Stimulated activated CD8-positive, alpha-beta memory T cell treated with anti-CD3 and anti-CD28 coated beads, Interleukin-12 subunit alpha, Interleukin-12 subunit beta, amount 100 ng/mL, for 24 hours (primary cell): ENCODE data around the gene NDUFB8.

Source experiments
- DNase-seq: peaks from one replicate; pipeline ENCODE4 v3.0.0-alpha.2; 2020; ENCODE audit errors: extremely low read depth

The NDUFB8 gene

GRCh38 chr10:100537475-100537874 is 7.8 kb upstream of the NDUFB8 start:
- no peak for DNase-seq

- peak; percentile 74 for DNase-seq
Observed at GRCh38 chr10:100535715-100536353, 6.2 kb upstream of the NDUFB8 start, which contains the start of gene HIF1AN. HIF1AN (plus strand) TSS chr10:100535943; CDS start chr10:100535959, 16 bp downstream.

DNA sequence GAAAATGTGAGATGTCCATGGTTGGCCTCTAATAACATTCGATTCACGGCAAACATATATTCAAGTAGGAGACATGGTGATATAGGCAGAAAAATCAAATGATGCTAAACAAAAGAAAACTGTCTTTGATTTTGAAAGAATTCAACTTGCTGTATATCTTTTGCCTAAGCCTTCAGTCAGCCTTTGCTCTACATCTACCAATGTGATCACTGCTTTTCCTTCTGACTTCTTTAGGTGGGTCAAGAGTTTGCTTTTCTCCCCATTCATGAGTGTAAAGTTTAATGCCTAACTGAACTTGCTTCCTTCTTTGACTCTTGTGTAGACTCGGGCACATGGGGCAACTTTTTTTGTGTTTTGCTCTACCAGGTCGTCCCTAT is 5.7 kb upstream of the NDUFB8 start:
- no peak for DNase-seq

DNA sequence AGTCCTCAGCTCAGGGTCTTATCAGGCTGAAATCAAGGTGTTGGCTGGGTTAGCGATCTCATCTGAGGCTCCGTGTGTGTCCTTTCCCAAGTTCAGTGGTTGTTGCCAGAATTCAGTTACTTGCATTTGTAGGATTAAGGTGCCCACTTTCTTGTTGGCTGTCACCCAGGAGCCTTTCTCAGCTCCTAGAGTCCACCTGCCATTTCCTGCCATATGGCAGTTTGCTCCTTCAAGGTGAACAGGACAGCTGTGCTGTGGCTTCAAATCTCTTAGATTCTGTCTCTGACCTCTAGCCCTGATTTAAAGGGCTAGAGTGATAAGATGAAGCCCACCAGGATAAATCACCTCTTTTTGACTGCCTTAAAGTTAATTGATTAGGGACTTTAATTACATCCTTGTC is 5.1 kb upstream of the NDUFB8 start:
- no peak for DNase-seq

DNA sequence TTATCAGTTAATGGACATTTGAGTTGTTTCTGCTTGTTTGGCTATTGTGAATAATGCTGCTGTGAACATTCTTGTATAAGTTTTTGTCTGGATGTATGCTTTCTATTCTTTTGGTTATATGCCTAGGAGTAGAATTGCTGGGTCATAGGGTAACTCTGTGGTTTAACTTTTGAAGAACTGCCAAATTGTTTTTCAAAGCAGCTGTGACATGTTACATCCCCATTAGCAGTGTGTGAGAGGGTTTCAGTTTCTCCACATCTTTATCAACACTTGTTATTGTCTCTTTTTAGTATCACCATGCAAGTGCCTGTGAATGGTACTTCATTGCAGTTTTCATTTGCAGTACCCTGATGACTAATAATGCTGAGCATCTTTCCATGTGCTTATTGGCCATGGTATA is 2.1 kb upstream of the NDUFB8 start:
- no peak for DNase-seq

- no peak for DNase-seq
Observed at GRCh38 chr10:100528921-100529474, 673 bp downstream of the NDUFB8 start.

- no peak for DNase-seq
Observed at GRCh38 chr10:100528123-100528886, 1.4 kb downstream of the NDUFB8 start.

DNA sequence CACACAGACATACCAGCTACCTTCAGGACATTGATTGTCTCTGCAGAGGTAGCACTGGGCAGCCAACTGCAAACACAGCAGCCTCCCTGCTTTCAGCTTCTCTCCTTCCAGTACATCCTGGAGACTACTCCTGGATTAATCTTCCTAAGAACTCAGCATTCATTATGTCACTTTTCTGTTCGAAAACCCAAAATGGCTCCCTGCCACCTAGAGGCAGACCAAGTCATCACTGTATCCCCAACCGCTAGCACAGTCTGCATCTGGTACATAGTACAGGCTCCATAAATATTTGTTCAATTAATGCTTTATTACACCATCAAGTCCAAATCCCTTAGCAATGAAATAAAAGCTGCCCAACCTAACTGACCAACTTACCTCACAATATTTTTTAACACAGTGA is 5.0 kb downstream of the NDUFB8 start:
- no peak for DNase-seq

GRCh38 chr10:100524206-100524605 is 5.5 kb downstream of the NDUFB8 start:
- no peak for DNase-seq

- no peak for DNase-seq
Observed at GRCh38 chr10:100522945-100523344, 6.7 kb downstream of the NDUFB8 start.

DNA sequence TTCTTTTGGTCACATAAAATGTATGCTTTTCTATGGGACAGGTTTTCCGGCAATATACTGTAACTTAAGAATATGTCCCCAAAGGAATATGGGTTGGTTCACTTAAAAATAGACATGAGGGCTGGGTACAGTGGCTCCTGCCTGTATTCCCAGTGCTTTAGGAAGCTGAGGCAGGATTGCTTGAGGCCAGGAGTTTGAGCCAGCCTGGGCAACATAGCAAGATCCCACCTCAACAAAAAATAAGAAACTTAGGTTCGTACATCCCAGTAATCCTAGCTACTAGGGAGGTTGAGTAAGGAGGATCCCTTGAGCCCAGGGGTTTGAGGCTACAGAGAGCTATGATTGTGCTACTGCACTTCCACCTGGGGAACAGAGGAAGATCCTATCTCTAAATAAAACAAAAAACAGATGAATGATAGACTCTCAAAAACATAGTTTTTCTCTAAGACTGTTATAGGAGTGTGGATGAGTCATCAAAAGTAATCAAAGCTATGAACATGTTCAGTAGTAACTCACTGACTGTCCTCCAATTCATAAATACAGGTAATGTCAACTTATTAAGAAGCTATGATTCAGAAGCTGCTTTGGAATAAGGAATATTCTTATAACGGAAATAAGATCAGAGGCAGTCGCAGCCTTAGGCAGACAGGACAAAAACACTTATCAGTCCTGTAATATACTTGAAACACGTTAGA is 7.4 kb downstream of the NDUFB8 start:
- DNase-seq: no peak

DNA sequence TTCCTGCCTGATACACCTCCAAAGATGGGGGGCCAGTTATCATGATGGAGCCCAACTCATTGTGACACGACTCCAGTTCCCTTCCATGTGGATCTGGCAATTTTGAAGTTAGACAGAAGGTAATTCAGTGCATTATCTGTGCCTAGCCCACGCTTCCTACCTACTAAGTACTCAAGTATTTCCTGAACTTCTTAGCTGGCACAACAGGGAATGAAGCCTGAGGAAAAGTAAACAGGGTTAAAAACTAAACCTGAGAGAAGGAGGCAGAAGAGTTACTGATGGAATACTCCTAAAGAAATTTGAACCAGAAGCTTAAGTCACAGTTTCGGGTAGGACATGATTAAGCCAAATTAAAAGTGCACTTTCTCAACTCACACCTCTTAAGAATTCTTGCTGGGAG is 8.9 kb downstream of the NDUFB8 start:
- DNase-seq: no peak

GRCh38 chr10:100519311-100520051 is 10.2 kb downstream of the NDUFB8 start, which contains the start of gene SEC31B:
SEC31B (minus strand) TSS chr10:100519861; CDS start chr10:100516952, 2,909 bp downstream.
- no peak for DNase-seq

- no peak for DNase-seq
Observed at GRCh38 chr10:100518761-100519241, 10.9 kb downstream of the NDUFB8 start.

- no peak for DNase-seq
Observed at GRCh38 chr10:100516847-100517246, 12.8 kb downstream of the NDUFB8 start.

- no peak for DNase-seq
Observed at GRCh38 chr10:100515612-100516011, 14.1 kb downstream of the NDUFB8 start.

- DNase-seq: peak; percentile 19
Observed at GRCh38 chr10:100510533-100511308, 18.9 kb downstream of the NDUFB8 start.

DNA sequence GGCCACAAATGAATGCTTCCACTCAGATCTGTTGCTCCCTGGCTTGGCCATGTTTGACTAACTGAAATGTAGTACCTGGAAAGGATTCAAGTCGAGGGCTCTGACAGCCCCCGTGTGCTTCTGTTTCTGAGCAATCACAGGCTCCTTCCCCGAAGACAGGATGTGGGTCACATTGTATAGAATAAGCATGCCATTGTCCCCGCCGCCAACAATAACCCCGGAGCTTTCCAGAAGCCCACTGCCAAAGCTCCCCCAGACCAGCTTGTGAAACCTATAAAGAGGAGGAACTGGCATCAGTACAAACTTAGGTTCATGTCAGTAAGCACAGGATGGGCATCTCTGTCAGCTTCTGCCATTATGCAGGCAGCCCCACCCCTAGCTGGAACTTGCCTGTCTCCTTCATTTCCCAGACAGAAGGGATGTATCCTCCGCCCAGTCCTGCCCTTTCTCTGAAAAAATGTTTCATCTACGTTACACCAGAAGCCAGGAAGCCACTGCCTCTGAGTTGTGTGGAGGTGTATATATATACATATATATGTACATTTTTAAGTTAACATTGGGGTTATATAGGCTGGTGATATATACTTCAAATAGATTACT is 20.3 kb downstream of the NDUFB8 start:
- DNase-seq: no peak

DNA sequence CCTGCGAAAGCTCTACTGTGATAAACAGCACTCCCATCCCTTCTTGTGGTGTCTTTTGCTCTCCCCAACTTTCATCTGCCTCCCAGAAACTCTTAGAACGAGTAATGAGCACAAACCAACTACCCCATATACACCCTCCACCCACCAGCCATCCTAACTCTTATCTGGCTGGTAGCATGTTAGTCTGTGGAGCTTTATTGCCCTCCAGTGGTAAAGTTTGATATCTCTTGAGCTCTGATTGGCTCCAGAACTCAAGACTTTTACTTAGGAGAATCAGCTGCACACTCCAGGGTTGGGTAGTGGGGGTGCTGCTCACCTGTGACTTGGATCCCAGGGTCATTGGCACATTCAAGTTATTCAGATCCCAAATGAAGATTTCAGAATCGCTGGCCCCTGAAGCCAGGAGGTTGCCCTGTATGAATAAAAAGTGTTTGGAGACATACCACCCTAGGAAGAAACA is 20.9 kb downstream of the NDUFB8 start:
- DNase-seq: no peak

GRCh38 chr10:100508266-100508665 is 21.4 kb downstream of the NDUFB8 start:
- no peak for DNase-seq
